Neural cell (in vitro differentiated cells): ENCODE measurements around the gene GRM4. TPM values are rescaled to one million over a fixed set of nuclear protein-coding genes. Genes with fewer than 3 reads are reported as not detected.

ENCODE experiments used
- H2AFZ ChIP-seq: fragments of 200-600, 300-800 bp; sonication (generic), shearing (Covaris generic); 2 replicates; pipeline ENCODE4 v1.6.0; 2014; ENCODE audit warnings: low read depth, mild to moderate bottlenecking, antibody characterized with exemption, low read length, moderate library complexity
- H3F3A ChIP-seq: fragments of 200-600 bp; shearing (Covaris generic); 2 replicates; pipeline ENCODE4 v1.6.1; 2016; ENCODE audit warnings: mild to moderate bottlenecking, moderate library complexity, mixed read lengths, antibody characterized with exemption, low read length; ENCODE audit not compliant: insufficient read depth, poor library complexity, severe bottlenecking
- H3K27ac ChIP-seq: fragments of 200-600, 300-800 bp; sonication (generic), shearing (Covaris generic); 2 replicates; pipeline ENCODE4 v1.5.1; 2014; ENCODE audit warnings: mild to moderate bottlenecking, low read length, moderate library complexity
- H3K27me3 ChIP-seq: fragments of 300-800, 200-600 bp; sonication (generic), shearing (Covaris generic); 2 replicates; pipeline ENCODE4 v1.6.0; 2014; ENCODE audit warnings: mild to moderate bottlenecking, low read depth, low read length, moderate library complexity; ENCODE audit not compliant: insufficient read depth
- H3K36me3 ChIP-seq: fragments of 300-800, 200-600 bp; sonication (generic), shearing (Covaris generic); 2 replicates; pipeline ENCODE4 v1.5.1; 2014; ENCODE audit warnings: mild to moderate bottlenecking, antibody characterized with exemption, low read length, moderate library complexity; ENCODE audit not compliant: insufficient read depth
- H3K4me2 ChIP-seq: fragments of 300-800, 200-600 bp; sonication (generic), shearing (Covaris generic); 2 replicates; pipeline ENCODE4 v1.6.0; 2014; ENCODE audit warnings: mild to moderate bottlenecking, low read length
- H3K4me3 ChIP-seq: fragments of 300-800, 200-600 bp; sonication (generic), shearing (Covaris generic); 2 replicates; pipeline ENCODE4 v1.5.1; 2014; ENCODE audit warnings: mild to moderate bottlenecking, low read length, moderate library complexity
- H3K79me2 ChIP-seq: fragments of 200-600 bp; shearing (Covaris generic); replicated peaks from 2 replicates; pipeline ENCODE4 v1.6.0; 2014; ENCODE audit warnings: mild to moderate bottlenecking, low read length, moderate library complexity; ENCODE audit not compliant: insufficient read depth
- H3K9ac ChIP-seq: fragments of 300-800, 200-600 bp; sonication (generic), shearing (Covaris generic); 2 replicates; pipeline ENCODE4 v1.6.1; 2016; ENCODE audit warnings: mild to moderate bottlenecking, low read length, mixed read lengths
- H3K9me2 ChIP-seq: fragments of 200-600 bp; shearing (Covaris generic); 2 replicates; pipeline ENCODE4 v1.6.1; 2016; ENCODE audit warnings: mild to moderate bottlenecking, low read length, mixed read lengths; ENCODE audit not compliant: insufficient read depth
- H3K9me3 ChIP-seq: fragments of 200-600, 300-800 bp; sonication (generic), shearing (Covaris generic); 2 replicates; pipeline ENCODE4 v1.6.1; 2016; ENCODE audit warnings: mild to moderate bottlenecking, mixed run types, low read length, moderate library complexity, mixed read lengths
- H4K20me1 ChIP-seq: fragments of 200-600 bp; shearing (Covaris generic); 2 replicates; pipeline ENCODE4 v1.6.1; 2016; ENCODE audit warnings: mild to moderate bottlenecking, mixed run types; ENCODE audit not compliant: insufficient read depth
- EP300 ChIP-seq: fragments of 450-650 bp; conservative IDR thresholded peaks from 2 replicates; pipeline ENCODE4 v1.6.1; 2014; ENCODE audit warnings: antibody characterized with exemption, mild to moderate bottlenecking, moderate library complexity; ENCODE audit not compliant: poor library complexity, severe bottlenecking
- EZH2 ChIP-seq: fragments of 200-600, 300-800 bp; shearing (Covaris generic), sonication (generic); IDR thresholded peaks from 2 replicates; pipeline ENCODE4 v1.6.1; 2014; ENCODE audit warnings: antibody characterized with exemption, low read length, borderline replicate concordance, mild to moderate bottlenecking; ENCODE audit not compliant: insufficient read depth, poor library complexity, severe bottlenecking
- MXI1 ChIP-seq: fragments of 450-650 bp; conservative IDR thresholded peaks from 2 replicates; pipeline ENCODE4 v1.6.1; 2014; ENCODE audit warnings: antibody characterized with exemption, mild to moderate bottlenecking; ENCODE audit not compliant: poor library complexity, severe bottlenecking
- POLR2AphosphoS5 ChIP-seq: IDR thresholded peaks from 2 replicates; pipeline ENCODE4 v1.6.1; 2012
- RAD21 ChIP-seq: fragments of 450-650 bp; conservative IDR thresholded peaks from 2 replicates; pipeline ENCODE4 v1.6.1; 2014; ENCODE audit warnings: antibody characterized with exemption, mild to moderate bottlenecking, moderate library complexity
- SMC3 ChIP-seq: fragments of 450-650 bp; conservative IDR thresholded peaks from 2 replicates; pipeline ENCODE4 v1.6.1; 2014; ENCODE audit warnings: antibody characterized with exemption, mild to moderate bottlenecking, moderate library complexity; ENCODE audit not compliant: poor library complexity
- TAF1 ChIP-seq: IDR thresholded peaks from 2 replicates; pipeline ENCODE4 v1.6.1; 2012; ENCODE audit warnings: low read depth
- polyA plus RNA-seq: library from polyadenylated mRNA; depleted of rRNA; stranded (reverse); fragments of >200 nt; gene quantifications from 2 replicates; pipeline ENCODE4 v1.2.3, GENCODE V29; 2014
- TF ChIP-seq, protein P1 (sequence below): fragments of 450-650 bp; IDR thresholded peaks from 2 replicates; pipeline ENCODE4 v1.5.1; 2014; ENCODE audit warnings: antibody characterized with exemption, mild to moderate bottlenecking, moderate library complexity; ENCODE audit not compliant: poor library complexity, severe bottlenecking
- TF ChIP-seq, protein P2 (sequence below): IDR thresholded peaks from 2 replicates; pipeline ENCODE4 v1.6.1; 2012; ENCODE audit warnings: borderline replicate concordance

The GRM4 gene
- polyA plus RNA-seq, 1 donor from 2014 or later, result 2.1 TPM

DNA sequence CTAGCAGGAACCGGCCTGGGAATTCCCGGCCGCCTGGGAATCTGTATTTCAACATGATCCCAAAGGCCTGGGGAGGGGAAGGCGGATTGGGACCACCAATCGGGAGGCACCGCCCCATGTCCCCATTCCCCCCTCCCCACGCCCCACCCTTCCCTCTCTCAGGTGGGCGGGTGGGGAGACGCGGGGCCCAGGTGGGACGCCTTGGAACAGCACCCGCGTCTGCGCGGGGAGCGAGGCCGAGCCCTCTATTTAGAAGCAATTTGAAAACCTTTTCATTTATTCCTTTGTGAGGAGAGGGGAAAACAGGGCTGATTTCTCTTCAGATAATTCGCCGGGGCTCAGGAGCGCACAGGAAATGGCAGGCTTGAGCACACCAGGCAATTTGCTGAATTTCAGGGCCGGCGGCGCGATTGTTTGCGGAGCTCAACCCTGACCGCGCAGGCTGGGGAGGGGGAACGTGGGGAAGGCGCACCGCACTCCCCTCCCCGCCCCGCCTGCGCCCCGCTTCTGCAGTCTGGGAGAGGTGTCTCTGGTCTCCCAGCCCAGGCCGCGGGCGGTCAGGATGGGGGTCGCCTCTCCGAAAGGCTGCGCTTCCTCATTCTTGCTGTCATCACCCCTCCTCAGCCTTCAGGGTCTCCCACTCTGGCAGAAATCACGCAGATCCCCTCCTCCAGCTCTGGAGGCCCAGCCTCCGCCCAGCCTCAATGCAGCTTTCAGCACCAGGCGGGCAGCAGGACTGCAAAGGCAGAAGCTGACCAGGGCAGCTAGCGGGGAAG is 170.0 kb downstream of the GRM4 start (continued):
- TF ChIP-seq EP300 (no peak), RAD21 (no peak), POLR2AphosphoS5 (no peak)

DNA sequence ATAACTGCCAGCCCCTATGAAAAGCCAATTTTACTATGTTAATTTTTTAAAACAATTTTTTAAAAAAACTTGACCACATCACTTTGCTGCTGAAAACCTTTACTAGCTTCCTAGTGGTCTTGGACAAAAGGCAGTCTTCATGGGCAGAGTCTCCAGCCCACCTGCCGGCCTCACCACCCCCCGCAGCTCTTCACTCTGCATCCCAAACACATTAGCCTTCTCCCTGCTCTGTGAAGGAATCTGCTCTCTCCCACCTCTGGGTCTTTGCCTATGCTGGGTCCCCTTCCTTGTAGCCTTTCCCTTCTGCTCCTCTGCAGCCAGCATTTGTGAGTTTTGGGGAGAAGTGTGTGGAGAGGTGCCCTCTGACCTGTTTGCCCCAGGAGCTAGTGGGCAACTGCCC is 171.4 kb downstream of the GRM4 start:
- Histone ChIP-seq H3K27ac (no peak overlapping the region), H4K20me1 (no peaks in the 10 kb centered on the region), H3F3A (no peaks in the 10 kb centered on the region), H3K4me3 (no peak overlapping the region), H3K27me3 (no peaks in the 10 kb centered on the region), H3K4me2 (no peak overlapping the region), H3K9ac (no peak overlapping the region), H3K79me2 (no peaks in the 10 kb centered on the region), H3K9me2 (no peaks in the 10 kb centered on the region), H2AFZ (no peak overlapping the region), H3K9me3 (no peaks in the 10 kb centered on the region), H3K36me3 (no peaks in the 10 kb centered on the region)
- no peak for TF ChIP-seq EZH2
- TF ChIP-seq POLR2AphosphoS5, result no peak
- TF ChIP-seq EP300, result no peak
- no peak for TF ChIP-seq SMC3
- TF ChIP-seq, protein P1, sequence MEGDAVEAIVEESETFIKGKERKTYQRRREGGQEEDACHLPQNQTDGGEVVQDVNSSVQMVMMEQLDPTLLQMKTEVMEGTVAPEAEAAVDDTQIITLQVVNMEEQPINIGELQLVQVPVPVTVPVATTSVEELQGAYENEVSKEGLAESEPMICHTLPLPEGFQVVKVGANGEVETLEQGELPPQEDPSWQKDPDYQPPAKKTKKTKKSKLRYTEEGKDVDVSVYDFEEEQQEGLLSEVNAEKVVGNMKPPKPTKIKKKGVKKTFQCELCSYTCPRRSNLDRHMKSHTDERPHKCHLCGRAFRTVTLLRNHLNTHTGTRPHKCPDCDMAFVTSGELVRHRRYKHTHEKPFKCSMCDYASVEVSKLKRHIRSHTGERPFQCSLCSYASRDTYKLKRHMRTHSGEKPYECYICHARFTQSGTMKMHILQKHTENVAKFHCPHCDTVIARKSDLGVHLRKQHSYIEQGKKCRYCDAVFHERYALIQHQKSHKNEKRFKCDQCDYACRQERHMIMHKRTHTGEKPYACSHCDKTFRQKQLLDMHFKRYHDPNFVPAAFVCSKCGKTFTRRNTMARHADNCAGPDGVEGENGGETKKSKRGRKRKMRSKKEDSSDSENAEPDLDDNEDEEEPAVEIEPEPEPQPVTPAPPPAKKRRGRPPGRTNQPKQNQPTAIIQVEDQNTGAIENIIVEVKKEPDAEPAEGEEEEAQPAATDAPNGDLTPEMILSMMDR, result no peak
- TF ChIP-seq MXI1, result no peak
- no peak for TF ChIP-seq TAF1
- no peak for TF ChIP-seq RAD21
- TF ChIP-seq, protein P2, sequence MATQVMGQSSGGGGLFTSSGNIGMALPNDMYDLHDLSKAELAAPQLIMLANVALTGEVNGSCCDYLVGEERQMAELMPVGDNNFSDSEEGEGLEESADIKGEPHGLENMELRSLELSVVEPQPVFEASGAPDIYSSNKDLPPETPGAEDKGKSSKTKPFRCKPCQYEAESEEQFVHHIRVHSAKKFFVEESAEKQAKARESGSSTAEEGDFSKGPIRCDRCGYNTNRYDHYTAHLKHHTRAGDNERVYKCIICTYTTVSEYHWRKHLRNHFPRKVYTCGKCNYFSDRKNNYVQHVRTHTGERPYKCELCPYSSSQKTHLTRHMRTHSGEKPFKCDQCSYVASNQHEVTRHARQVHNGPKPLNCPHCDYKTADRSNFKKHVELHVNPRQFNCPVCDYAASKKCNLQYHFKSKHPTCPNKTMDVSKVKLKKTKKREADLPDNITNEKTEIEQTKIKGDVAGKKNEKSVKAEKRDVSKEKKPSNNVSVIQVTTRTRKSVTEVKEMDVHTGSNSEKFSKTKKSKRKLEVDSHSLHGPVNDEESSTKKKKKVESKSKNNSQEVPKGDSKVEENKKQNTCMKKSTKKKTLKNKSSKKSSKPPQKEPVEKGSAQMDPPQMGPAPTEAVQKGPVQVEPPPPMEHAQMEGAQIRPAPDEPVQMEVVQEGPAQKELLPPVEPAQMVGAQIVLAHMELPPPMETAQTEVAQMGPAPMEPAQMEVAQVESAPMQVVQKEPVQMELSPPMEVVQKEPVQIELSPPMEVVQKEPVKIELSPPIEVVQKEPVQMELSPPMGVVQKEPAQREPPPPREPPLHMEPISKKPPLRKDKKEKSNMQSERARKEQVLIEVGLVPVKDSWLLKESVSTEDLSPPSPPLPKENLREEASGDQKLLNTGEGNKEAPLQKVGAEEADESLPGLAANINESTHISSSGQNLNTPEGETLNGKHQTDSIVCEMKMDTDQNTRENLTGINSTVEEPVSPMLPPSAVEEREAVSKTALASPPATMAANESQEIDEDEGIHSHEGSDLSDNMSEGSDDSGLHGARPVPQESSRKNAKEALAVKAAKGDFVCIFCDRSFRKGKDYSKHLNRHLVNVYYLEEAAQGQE, result no peak

DNA sequence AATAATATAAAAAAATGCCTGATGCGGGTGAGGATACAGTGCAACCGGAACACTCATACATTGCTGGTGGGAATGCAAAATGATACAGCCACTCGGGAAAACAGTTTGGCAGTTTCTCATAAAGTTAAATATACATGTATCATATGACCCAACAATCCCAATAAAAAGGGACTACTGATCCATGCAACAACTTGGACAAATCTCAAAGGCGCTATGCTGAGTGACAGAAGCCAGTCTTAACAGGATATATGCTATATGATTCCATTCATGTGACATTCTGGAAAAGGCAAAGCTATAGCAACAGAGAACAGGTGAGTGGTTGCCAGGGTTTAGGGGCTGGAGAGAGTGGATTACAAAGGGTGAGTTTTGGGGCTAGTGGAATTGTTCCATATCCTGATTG is 171.9 kb downstream of the GRM4 start:
- no peak overlapping the region for H2AFZ ChIP-seq
- H4K20me1 ChIP-seq, result no peaks in the 10 kb centered on the region
- no peak overlapping the region for H3K4me2 ChIP-seq
- no peaks in the 10 kb centered on the region for H3F3A ChIP-seq
- H3K79me2 ChIP-seq, result no peaks in the 10 kb centered on the region
- no peaks in the 10 kb centered on the region for H3K27me3 ChIP-seq
- H3K9me2 ChIP-seq, result no peaks in the 10 kb centered on the region
- TF ChIP-seq, protein P2, result no peak
- TF ChIP-seq TAF1, result no peak
- no peak for TF ChIP-seq POLR2AphosphoS5
- no peak for TF ChIP-seq MXI1
- TF ChIP-seq EP300, result no peak
- no peak overlapping the region for H3K9ac ChIP-seq
- H3K4me3 ChIP-seq, result no peak overlapping the region
- no peak overlapping the region for H3K27ac ChIP-seq
- no peaks in the 10 kb centered on the region for H3K9me3 ChIP-seq
- H3K36me3 ChIP-seq, result no peaks in the 10 kb centered on the region
